GM12864 (cell line): ENCODE measurements around the gene S100A13.

Experiments
- DNase-seq: peaks from one replicate; pipeline ENCODE4 v3.0.0-alpha.2; 2011; ENCODE audit warnings: low read depth
- H3K4me3 ChIP-seq: 2 replicates; pipeline ENCODE4 v1.5.1; 2011; ENCODE audit warnings: mild to moderate bottlenecking, low read depth, low read length, control low read depth
- TF ChIP-seq, protein P1 (sequence below): IDR thresholded peaks from 2 replicates; pipeline ENCODE4 v1.5.1; 2011; ENCODE audit warnings: low read depth, mild to moderate bottlenecking, moderate library complexity, low read length, control low read depth, inconsistent platforms; ENCODE audit errors: missing control alignments

The S100A13 gene

DNA sequence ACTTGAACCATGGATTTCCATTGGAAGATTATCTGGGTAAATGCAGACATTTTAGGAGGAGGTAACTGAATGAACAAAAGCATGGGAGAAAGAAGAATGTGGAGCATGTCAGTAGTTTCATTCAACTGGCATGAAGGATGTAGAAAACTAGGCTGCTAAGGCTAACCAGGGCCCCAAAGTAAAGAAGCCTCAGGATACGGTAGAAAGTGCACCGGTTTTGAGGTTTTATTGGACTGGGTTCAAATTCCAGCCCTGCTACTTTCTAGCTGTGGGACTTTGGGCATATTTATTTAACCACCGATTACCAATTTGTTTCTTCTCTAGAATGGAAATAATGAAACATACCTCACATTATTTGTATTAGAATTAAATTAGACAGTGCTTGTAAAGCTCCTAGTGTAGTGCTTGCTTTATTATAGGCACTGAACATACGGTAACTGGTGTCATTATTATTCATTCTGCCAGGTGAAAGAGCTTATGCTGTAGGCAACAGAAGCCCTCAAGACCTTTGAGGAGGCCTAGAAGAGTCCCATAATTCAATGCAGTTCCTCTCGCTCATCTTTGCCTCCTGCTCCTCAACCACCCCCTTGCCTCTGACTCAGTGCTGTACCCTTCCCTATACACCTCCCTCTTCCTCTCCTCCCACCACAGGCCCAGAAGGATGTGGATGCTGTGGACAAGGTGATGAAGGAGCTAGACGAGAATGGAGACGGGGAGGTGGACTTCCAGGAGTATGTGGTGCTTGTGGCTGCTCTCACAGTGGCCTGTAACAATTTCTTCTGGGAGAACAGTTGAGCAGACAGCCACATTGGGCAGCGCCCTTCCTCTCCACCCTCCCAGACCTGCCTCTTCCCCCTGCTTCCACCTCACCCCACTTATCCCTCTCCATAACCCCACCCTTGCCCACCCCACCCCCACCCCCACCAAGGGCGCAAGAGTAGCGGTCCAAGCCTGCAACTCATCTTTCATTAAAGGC lies 4.0 kb upstream of the S100A13 start:
- no peak for DNase-seq

DNA sequence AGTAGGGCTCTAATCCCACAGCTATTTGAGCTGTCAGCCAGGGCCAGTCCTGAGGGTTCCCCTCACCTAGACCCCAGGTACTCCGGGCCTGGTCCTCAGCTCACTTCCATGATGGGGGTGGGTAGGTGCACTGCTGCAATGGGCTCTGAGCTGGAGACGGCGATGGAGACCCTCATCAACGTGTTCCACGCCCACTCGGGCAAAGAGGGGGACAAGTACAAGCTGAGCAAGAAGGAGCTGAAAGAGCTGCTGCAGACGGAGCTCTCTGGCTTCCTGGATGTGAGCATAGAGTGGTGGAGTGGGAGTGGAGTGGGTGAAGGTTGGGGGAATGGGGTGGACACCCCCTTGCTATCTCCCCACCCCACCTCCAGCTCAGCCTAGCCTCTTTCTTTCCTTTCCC lies 3.1 kb upstream of the S100A13 start:
- no peak for DNase-seq
- TF ChIP-seq, protein P1, sequence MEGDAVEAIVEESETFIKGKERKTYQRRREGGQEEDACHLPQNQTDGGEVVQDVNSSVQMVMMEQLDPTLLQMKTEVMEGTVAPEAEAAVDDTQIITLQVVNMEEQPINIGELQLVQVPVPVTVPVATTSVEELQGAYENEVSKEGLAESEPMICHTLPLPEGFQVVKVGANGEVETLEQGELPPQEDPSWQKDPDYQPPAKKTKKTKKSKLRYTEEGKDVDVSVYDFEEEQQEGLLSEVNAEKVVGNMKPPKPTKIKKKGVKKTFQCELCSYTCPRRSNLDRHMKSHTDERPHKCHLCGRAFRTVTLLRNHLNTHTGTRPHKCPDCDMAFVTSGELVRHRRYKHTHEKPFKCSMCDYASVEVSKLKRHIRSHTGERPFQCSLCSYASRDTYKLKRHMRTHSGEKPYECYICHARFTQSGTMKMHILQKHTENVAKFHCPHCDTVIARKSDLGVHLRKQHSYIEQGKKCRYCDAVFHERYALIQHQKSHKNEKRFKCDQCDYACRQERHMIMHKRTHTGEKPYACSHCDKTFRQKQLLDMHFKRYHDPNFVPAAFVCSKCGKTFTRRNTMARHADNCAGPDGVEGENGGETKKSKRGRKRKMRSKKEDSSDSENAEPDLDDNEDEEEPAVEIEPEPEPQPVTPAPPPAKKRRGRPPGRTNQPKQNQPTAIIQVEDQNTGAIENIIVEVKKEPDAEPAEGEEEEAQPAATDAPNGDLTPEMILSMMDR, result no peak

More for the DNA sequence above, 4.0 kb upstream of the S100A13 start:
- H3K4me3 ChIP-seq, result no peak overlapping the region
- TF ChIP-seq, protein P1, result no peak

DNA sequence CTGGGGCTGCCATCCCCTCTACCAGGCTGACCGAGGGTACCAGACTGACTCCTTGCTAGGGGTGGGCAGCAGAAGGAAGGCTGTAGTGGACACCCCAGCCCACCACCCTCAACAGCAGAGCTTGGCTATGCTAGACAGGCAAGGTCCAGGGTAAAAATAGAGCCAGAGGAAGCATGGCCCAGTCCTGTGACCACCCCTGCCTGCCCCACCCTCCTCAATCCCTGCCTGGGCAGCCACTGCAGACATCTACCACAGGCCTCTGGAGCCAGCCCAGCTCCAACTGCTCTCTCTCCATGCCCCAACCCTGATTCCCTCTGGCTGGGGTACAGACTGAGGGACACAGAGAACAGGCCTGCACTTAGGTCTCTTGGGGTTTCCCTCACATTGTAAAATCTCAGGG lies 2.7 kb upstream of the S100A13 start:
- no peak overlapping the region for H3K4me3 ChIP-seq
- DNase-seq, result no peak
- TF ChIP-seq, protein P1, result no peak

More for the DNA sequence above, 3.1 kb upstream of the S100A13 start:
- no peak overlapping the region for H3K4me3 ChIP-seq

DNA sequence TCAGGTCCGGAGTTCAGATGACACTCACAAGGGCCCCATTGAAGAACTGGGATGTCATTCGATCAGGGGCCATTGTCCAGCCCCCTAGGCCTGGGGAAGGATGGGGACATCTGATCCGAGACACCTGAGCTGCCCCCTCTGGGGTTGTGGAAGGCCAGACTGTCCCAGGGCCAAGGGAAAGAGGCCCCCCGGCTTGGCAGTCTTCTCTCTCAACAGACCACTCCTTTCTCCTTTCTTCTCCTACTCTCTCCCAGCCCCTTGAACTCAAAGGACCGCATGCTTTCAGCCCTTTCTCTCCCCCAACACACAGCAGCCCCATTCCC lies 2.0 kb upstream of the S100A13 start:
- no peak overlapping the region for H3K4me3 ChIP-seq
- DNase-seq, result no peak
- TF ChIP-seq, protein P1, result no peak

DNA sequence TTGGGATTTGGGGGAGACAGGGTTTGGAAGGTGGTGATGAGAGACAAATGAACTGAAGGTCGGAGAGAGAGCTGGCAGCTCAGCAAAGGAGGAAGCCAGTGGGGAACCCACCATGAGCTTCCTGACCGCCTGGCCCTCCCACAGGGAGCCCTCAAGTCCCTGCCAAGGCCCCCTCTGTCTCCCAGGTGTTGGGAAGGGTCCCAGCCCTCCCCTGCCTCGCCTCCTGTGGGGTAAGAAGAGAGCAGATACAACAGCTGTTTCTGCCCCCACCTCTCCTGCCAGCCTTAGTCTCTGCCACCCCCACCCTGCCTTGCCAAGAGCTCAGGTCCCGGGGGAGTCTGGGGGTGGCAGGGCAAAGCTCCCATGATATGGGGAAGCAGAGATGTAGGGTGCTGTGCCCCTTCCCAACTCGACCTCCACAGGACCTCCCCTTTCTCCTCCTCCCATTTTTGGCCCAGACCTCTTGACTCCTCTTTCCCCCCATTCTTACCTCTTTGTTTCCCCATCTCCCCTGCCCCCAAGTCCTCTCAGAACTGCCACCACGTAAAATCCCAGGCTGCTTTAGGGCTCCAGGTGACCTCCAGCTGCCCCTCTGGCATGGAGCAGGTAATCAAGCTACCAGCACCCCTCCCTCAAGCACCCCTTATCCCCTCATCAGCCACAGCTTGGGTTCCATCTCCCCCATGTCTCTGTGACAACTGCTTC lies 1.5 kb upstream of the S100A13 start:
- DNase-seq, result no peak
- TF ChIP-seq, protein P1, result no peak
- H3K4me3 ChIP-seq, result no peak overlapping the region

DNA sequence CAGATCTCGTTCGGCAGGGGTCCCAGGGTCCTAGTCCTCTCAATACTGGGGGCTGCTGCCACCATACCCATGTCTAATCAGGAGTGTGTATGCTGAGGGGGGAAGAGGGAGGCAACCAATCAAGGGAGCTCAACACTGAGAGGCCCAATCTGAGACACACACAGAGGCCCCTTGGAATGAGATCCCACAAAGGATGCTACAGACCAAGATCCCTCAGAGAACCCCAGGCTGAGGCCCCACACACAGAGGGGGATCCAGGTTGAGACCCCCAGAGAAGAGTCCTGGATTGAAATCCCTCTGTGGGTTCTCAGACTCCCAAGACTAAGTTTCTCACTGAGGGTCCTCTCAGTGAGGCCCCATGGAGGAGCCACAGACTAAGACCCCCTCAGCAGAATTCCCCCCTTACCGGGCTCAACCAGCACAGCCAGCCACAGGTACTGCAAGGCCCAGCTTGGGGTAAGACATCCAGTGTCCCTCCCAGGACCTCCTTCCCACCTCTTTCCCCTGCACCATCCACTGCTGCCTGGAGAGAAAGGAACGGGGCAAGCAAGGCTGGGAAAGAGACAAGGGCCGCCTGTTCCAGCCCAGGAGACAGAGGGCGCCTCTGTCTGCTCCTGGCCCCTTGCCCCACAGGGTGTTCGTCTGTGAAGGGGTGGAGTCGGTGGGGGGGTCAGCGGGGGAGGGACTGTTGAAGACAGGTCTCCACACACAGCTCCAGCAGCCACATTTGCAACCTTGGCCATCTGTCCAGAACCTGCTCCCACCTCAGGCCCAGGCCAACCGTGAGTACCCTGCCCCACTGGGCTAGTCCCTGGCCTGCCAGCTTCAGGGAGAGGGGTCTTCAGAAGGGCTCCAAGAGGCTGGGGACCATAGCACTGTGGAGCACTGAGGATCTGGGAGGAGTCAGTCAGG lies 666 bp upstream of the S100A13 start, which contains the start of gene S100A1:
TSS of gene S100A1 (plus strand) at position 720 of the 912 bp plus-strand sequence. CDS start 2,088 bp downstream, outside the sequence.
- no peak within 1 kb of the TSS for H3K4me3 ChIP-seq

More for the DNA sequence above, 666 bp upstream of the S100A13 start, which contains the start of gene S100A1:
- TF ChIP-seq, protein P1, result no peak
- DNase-seq, result no peak
